ENCODE data around the gene SPTLC1. TPM values are rescaled to one million over a fixed set of nuclear protein-coding genes. Genes with fewer than 3 reads are reported as not detected.

The SPTLC1 gene
- total RNA-seq, 4 donors from 2014 or later = 105 to 115 (median 109) TPM

- Histone ChIP-seq H3K9me3 (no peaks in the 10 kb centered on the region), H3K36me3 (no peaks in the 10 kb centered on the region), H3K27me3 (no peaks in the 10 kb centered on the region), H3K27ac (no peak overlapping the region), H3K4me3 (no peak overlapping the region), H3K4me1 (no peaks in the 10 kb centered on the region)
- TF ChIP-seq CTCF (IDR thresholded peaks at IDR 0.05) = no peak
- no peak for TF ChIP-seq EP300 (IDR thresholded peaks at IDR 0.05)
- TF ChIP-seq POLR2A (IDR thresholded peaks at IDR 0.05) = no peak
- no peak for TF ChIP-seq POLR2AphosphoS5 (IDR thresholded peaks at IDR 0.05)
- WGBS = 57% methylated on average over 8 of the region's 8 CpGs
- no peak for DNase-seq (ENCODE audit: low spot score in 2 of 2)
Measured at GRCh38 chr9:92122800-92123199, 7.6 kb upstream of the SPTLC1 start.

- no peak for DNase-seq (ENCODE audit: low spot score in 2 of 2)
- no peaks in the 10 kb centered on the region for H3K36me3 ChIP-seq
- H3K27me3 ChIP-seq = no peaks in the 10 kb centered on the region
- H3K9me3 ChIP-seq = no peaks in the 10 kb centered on the region
- 86% methylated on average over 1 of the region's 1 CpG for WGBS
- TF ChIP-seq POLR2A (IDR thresholded peaks at IDR 0.05) (no peak), CTCF (IDR thresholded peaks at IDR 0.05) (no peak)
- H3K4me1 ChIP-seq = no peaks in the 10 kb centered on the region
- no peak overlapping the region for H3K27ac ChIP-seq
- H3K4me3 ChIP-seq = no peak overlapping the region
Measured at GRCh38 chr9:92122061-92122460, 6.8 kb upstream of the SPTLC1 start.

- H3K27ac ChIP-seq = no peak overlapping the region
Measured at GRCh38 chr9:92121265-92121664, 6.1 kb upstream of the SPTLC1 start.

GRCh38 chr9:92120138-92120537, 4.9 kb upstream of the SPTLC1 start:
- H3K4me1 ChIP-seq = peaks cover 4% of the 10 kb centered on the region
- DNase-seq (ENCODE audit: low spot score in 2 of 2) = no peak
- no peaks in the 10 kb centered on the region for H3K36me3 ChIP-seq
- no peak overlapping the region for H3K27ac ChIP-seq
- no peaks in the 10 kb centered on the region for H3K27me3 ChIP-seq
- no peaks in the 10 kb centered on the region for H3K9me3 ChIP-seq
- no peak for TF ChIP-seq POLR2A (IDR thresholded peaks at IDR 0.05)
- TF ChIP-seq CTCF (IDR thresholded peaks at IDR 0.05) = no peak
- TF ChIP-seq POLR2AphosphoS5 (IDR thresholded peaks at IDR 0.05) = no peak
- TF ChIP-seq EP300 (IDR thresholded peaks at IDR 0.05) = no peak
- H3K4me3 ChIP-seq = no peak overlapping the region

More at GRCh38 chr9:92121265-92121664, 6.1 kb upstream of the SPTLC1 start:
- Histone ChIP-seq H3K36me3 (no peaks in the 10 kb centered on the region), H3K4me3 (no peak overlapping the region), H3K9me3 (no peaks in the 10 kb centered on the region), H3K4me1 (no peaks in the 10 kb centered on the region), H3K27me3 (no peaks in the 10 kb centered on the region)
- DNase-seq (ENCODE audit: low spot score in 2 of 2) = no peak
- TF ChIP-seq POLR2AphosphoS5 (IDR thresholded peaks at IDR 0.05) (no peak), EP300 (IDR thresholded peaks at IDR 0.05) (no peak), CTCF (IDR thresholded peaks at IDR 0.05) (no peak), POLR2A (IDR thresholded peaks at IDR 0.05) (no peak)
- 81% methylated on average over 1 of the region's 1 CpG for WGBS

- Histone ChIP-seq H3K27me3 (no peaks in the 10 kb centered on the region), H3K27ac (no peak overlapping the region), H3K9me3 (no peaks in the 10 kb centered on the region), H3K4me1 (peaks cover 5% of the 10 kb centered on the region), H3K4me3 (no peak overlapping the region), H3K36me3 (no peaks in the 10 kb centered on the region)
- WGBS = 70% methylated on average over 4 of the region's 4 CpGs
- TF ChIP-seq CTCF (IDR thresholded peaks at IDR 0.05) (no peak), EP300 (IDR thresholded peaks at IDR 0.05) (no peak), POLR2A (IDR thresholded peaks at IDR 0.05) (no peak), POLR2AphosphoS5 (IDR thresholded peaks at IDR 0.05) (no peak)
- DNase-seq (ENCODE audit: low spot score in 2 of 2) = no peak
Measured at GRCh38 chr9:92119586-92119985, 4.4 kb upstream of the SPTLC1 start.
